NCI-H146 (cell line): ENCODE data around the gene TLE4.
"Not testable (repeated sequence)": the region's sequence is repeated elsewhere in the genome, so short reads cannot be mapped to it uniquely, and the experiment has no call there.

ENCODE experiments used
- DNase-seq: peaks from one replicate; lab custom pipeline; 2025; lab: John Stamatoyannopoulos, UW

Gene TLE4

GRCh38 chr9:79638806-79639205 is 67.0 kb downstream of the TLE4 start:
- no peak for DNase-seq

GRCh38 chr9:79639354-79639753 is 67.6 kb downstream of the TLE4 start:
- no peak for DNase-seq

GRCh38 chr9:79640067-79640466 is 68.3 kb downstream of the TLE4 start:
- not testable (repeated sequence) for DNase-seq

GRCh38 chr9:79641070-79641469 is 69.3 kb downstream of the TLE4 start:
- DNase-seq, result no peak

GRCh38 chr9:79642671-79643070 is 70.9 kb downstream of the TLE4 start:
- DNase-seq, result no peak

- DNase-seq, result no peak
These were observed 72.3 kb downstream of the TLE4 start for GRCh38 chr9:79644048-79644447.

GRCh38 chr9:79644601-79645000 is 72.8 kb downstream of the TLE4 start:
- DNase-seq, result no peak

GRCh38 chr9:79645110-79645509 is 73.3 kb downstream of the TLE4 start:
- no peak for DNase-seq

- DNase-seq, result no peak
These were observed 74.3 kb downstream of the TLE4 start for GRCh38 chr9:79646096-79646495.

GRCh38 chr9:79651251-79651795 is 79.6 kb downstream of the TLE4 start:
- no peak for DNase-seq

GRCh38 chr9:79652598-79652997 is 80.8 kb downstream of the TLE4 start:
- no peak for DNase-seq

GRCh38 chr9:79654591-79655382 is 83.0 kb downstream of the TLE4 start:
- DNase-seq, result not testable (repeated sequence)

- DNase-seq, result no peak
These were observed 83.8 kb downstream of the TLE4 start for GRCh38 chr9:79655551-79655950.

- no peak for DNase-seq
These were observed 84.4 kb downstream of the TLE4 start for GRCh38 chr9:79656169-79656568.

GRCh38 chr9:79657891-79658290 is 86.1 kb downstream of the TLE4 start:
- no peak for DNase-seq

GRCh38 chr9:79658926-79659325 is 87.2 kb downstream of the TLE4 start:
- DNase-seq, result no peak

- peak; percentile 52 for DNase-seq
These were observed 88.8 kb downstream of the TLE4 start for GRCh38 chr9:79660615-79661014.

- no peak for DNase-seq
These were observed 89.5 kb downstream of the TLE4 start for GRCh38 chr9:79661279-79661678.

GRCh38 chr9:79661886-79662536 is 90.2 kb downstream of the TLE4 start:
- DNase-seq, result no peak

- DNase-seq, result no peak
These were observed 90.8 kb downstream of the TLE4 start for GRCh38 chr9:79662537-79662956.

GRCh38 chr9:79663300-79663699 is 91.5 kb downstream of the TLE4 start:
- DNase-seq, result no peak

- no peak for DNase-seq
These were observed 92.1 kb downstream of the TLE4 start for GRCh38 chr9:79663878-79664277.

GRCh38 chr9:79664375-79664831 is 92.6 kb downstream of the TLE4 start:
- DNase-seq, result no peak
